Naive B cell (primary cell): ENCODE results near the gene HMOX1. TPM values are rescaled to one million over a fixed set of nuclear protein-coding genes. Genes with fewer than 3 reads are reported as not detected.
A peak's percentile ranks its signal among the peaks of the same experiment; 100 is the strongest.

Experiments used
- ATAC-seq, 2 donors: fragments of 150-1000 bp; cut with Tn5 transposase; 2 replicates each; pipeline ENCODE4 v1.10.0; 2021; ENCODE audit warnings: low read depth in 2 of 2, mild to moderate bottlenecking in 2 of 2, moderate library complexity in 2 of 2
- DNase-seq: peaks from one replicate; pipeline ENCODE4 v3.0.0; 2022
- H3K27ac Mint-ChIP-seq, 6 donors: one replicate each; pipeline ENCODE4 v1.8.0; 2020 to 2022; ENCODE audit warnings: mild to moderate bottlenecking in 6 of 6, mixed read lengths in 6 of 6, moderate library complexity in 5 of 6, inconsistent platforms in 2 of 6
- H3K27me3 Mint-ChIP-seq, 3 donors: one replicate each; pipeline ENCODE4 v1.8.0; 2021 to 2022; ENCODE audit warnings: mixed read lengths in 3 of 3, mild to moderate bottlenecking in 1 of 3
- H3K36me3 Mint-ChIP-seq, 2 donors: one replicate each; pipeline ENCODE4 v1.8.0; 2020 to 2022; ENCODE audit warnings: mixed read lengths in 2 of 2, inconsistent platforms in 1 of 2, mild to moderate bottlenecking in 1 of 2
- H3K4me1 Mint-ChIP-seq, 3 donors: one replicate each; pipeline ENCODE4 v1.8.0; 2020 to 2022; ENCODE audit warnings: mixed read lengths in 3 of 3, inconsistent platforms in 1 of 3, mild to moderate bottlenecking in 1 of 3, moderate library complexity in 1 of 3
- H3K4me3 Mint-ChIP-seq, 8 donors: one replicate each; pipeline ENCODE4 v1.8.0; 2020 to 2022; ENCODE audit warnings: mild to moderate bottlenecking in 8 of 8, mixed read lengths in 8 of 8, moderate library complexity in 8 of 8, inconsistent platforms in 2 of 8
- H3K9me3 Mint-ChIP-seq, 7 donors: one replicate each; pipeline ENCODE4 v1.8.0; 2020 to 2022; ENCODE audit warnings: mixed read lengths in 7 of 7, mild to moderate bottlenecking in 5 of 7, inconsistent platforms in 2 of 7, moderate library complexity in 1 of 7
- polyA plus RNA-seq, 6 donors: library from polyadenylated mRNA; unstranded; fragments of 300-500 nt; fragmentation: Illumina TruSeq; gene quantifications; one replicate each; pipeline ENCODE4 v1.2.3, GENCODE V29; 2021; ENCODE audit warnings: low read depth in 6 of 6

HMOX1 gene
- polyA plus RNA-seq, 6 donors from 2014 or later: 1.2 to 6.3 (median 2.1) TPM

DNA sequence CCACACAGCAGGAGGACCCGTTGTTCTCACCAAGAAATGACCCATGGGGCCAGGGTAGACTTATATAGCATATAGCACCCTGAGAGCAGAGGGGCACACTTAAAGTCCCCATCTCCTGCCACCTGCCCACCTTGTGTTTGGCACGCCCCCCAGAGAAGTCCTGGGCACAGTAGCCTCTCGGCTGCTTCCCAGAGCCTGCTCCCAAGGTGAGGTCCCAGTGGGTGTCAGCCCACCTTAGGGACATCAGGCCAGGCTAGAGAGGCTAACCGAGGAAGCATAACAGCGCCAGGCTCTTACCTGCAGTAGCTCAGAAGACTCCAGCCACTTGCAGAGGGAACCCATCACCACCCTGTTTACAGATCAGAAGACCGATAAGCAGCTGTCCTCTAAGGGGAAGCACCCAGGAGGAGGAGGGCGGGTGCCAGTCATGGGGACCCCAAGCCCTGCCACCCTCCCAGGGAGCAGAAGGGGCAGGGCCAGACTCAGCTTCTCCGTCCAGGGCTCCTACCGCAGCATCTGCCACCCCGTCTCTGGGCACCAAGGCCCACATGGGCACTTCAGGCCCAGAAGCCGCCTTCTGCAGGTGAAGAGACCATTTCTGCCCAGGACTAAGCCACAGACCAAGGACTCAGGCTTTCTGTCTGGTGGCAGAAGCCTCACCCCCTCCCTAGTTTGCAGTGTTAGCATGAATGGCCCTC is 34.9 kb upstream of the HMOX1 start:
- no peak for ATAC-seq
- H3K4me3 Mint-ChIP-seq: no peak overlapping the region

DNA sequence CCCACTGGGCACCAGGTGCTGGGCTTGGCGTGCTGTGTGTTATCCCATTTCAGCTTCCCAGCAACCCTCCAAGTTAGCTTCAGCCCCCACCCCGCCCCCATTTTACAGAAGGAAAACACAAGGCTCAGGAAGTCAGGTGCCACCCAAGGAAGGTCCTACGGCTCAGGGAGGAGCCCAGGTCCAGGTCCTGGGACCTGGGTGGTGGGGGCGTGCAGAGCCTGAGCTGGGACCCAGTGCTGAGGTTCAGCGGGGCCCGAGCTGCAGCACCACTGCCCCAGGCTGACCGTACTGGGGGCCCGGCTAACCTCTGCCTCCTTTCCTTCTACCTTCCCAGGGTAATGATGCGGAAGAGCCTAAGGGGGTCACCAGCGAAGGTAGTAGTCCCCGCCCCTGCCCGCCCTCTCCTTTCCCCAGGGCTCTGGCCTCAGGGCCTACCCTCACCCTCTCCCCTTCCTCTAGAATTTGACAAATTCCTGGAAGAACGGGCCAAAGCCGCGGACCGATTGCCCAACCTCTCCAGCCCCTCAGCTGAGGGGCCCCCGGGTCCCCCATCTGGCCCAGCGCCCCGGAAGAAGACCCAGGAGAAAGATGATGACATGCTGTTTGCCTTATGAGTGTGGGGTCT is 34.2 kb upstream of the HMOX1 start:
- no peak for ATAC-seq
- DNase-seq: no peak
- H3K4me1 Mint-ChIP-seq: peaks cover 12 to 17% (median 15%) of the 10 kb centered on the region in 3 donors
- no peaks in the 10 kb centered on the region for H3K9me3 Mint-ChIP-seq
- no peak overlapping the region for H3K27ac Mint-ChIP-seq
- H3K36me3 Mint-ChIP-seq: no peaks in the 10 kb centered on the region
- H3K27me3 Mint-ChIP-seq: no peaks in the 10 kb centered on the region
- no peak overlapping the region for H3K4me3 Mint-ChIP-seq

More for the DNA sequence above, 34.9 kb upstream of the HMOX1 start:
- H3K27ac Mint-ChIP-seq: peak overlapping the region in 1 of 6 donors; percentile 67
- no peaks in the 10 kb centered on the region for H3K27me3 Mint-ChIP-seq
- no peak for DNase-seq
- peaks cover 5 to 15% (median 8%) of the 10 kb centered on the region in 3 donors for H3K4me1 Mint-ChIP-seq
- no peaks in the 10 kb centered on the region for H3K9me3 Mint-ChIP-seq
- H3K36me3 Mint-ChIP-seq: no peaks in the 10 kb centered on the region

DNA sequence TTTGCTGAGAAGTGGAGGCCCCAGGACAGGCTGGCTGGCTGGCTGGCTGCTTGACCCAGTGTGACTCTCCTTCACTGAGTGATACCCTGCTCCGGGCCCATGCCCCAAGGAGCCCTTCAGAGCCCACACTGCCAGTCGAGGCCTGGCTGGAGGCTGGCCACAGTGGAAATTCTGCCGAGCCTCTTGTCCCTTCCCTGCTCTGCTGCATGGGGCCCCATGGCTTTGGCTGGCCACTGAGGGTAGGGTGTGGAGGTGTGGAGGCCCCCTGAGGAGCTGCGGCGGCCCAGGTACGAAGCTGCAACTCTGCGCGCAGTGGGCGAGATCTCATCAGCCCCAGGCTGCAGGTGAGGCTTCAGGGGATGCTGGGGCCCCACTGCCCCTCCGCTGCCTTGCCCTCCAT is 33.4 kb upstream of the HMOX1 start:
- H3K36me3 Mint-ChIP-seq: no peaks in the 10 kb centered on the region
- H3K9me3 Mint-ChIP-seq: no peaks in the 10 kb centered on the region
- no peak for DNase-seq
- H3K27me3 Mint-ChIP-seq: no peaks in the 10 kb centered on the region
- no peak overlapping the region for H3K4me3 Mint-ChIP-seq
- peaks cover 19 to 24% (median 23%) of the 10 kb centered on the region in 3 donors for H3K4me1 Mint-ChIP-seq
- no peak for ATAC-seq
- H3K27ac Mint-ChIP-seq: no peak overlapping the region

DNA sequence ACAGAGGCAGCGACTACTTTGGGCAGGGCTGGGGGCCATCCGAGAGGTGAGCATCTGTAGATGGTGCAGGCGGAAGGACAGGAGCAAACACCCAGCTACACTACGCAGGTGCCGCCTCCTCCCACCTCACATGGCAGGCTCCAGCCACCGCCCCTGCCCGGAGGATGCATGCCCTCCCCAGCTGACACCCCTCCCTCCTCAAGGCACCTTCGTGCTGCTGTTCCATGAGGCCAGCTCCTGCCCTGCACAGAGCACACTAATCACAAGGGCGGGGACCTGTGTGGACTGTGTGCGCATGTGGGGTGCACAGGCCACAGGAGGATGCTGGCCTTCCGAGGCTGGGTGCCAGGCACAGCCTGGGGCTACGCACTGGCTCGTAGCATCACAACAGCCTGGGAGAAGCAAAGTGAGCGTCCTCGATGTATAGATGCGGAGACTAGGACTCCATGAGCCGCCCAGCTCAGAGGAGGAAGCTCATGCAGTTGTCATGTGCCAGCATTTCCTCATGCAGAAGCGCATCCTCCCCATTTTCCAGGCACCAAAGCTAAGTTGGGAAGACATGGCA is 32.8 kb upstream of the HMOX1 start:
- ATAC-seq (no peak), DNase-seq (no peak)
- Mint-ChIP-seq H3K27me3 (no peaks in the 10 kb centered on the region), H3K36me3 (no peaks in the 10 kb centered on the region), H3K27ac (no peak overlapping the region), H3K9me3 (no peaks in the 10 kb centered on the region), H3K4me1 (peaks cover 26 to 30% (median 29%) of the 10 kb centered on the region in 3 donors), H3K4me3 (no peak overlapping the region)

DNA sequence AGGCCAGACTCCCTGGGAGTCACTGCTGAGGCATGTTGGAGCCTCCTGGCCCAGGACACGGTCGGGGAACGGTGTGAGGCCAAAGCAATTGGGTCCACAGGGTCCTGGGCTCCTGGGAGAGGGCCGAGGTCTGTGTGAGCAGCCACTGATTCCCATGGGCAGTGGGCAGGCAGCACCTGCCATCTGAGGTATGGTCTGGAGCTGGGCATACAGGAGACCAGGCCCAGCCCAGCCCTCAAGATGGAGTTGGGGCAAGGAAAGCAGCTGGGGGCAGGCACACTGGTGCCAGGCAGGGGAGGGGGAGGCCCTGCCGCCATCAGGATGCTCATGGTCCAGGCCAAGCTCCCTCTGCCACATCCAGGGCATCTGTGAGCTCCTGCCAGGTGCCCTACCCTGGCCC is 32.2 kb upstream of the HMOX1 start:
- Mint-ChIP-seq H3K4me1 (peaks cover 30 to 36% (median 33%) of the 10 kb centered on the region in 3 donors), H3K4me3 (no peak overlapping the region), H3K27ac (no peak overlapping the region), H3K36me3 (no peaks in the 10 kb centered on the region), H3K9me3 (no peaks in the 10 kb centered on the region), H3K27me3 (no peaks in the 10 kb centered on the region)
- DNase-seq: no peak
- ATAC-seq: no peak

DNA sequence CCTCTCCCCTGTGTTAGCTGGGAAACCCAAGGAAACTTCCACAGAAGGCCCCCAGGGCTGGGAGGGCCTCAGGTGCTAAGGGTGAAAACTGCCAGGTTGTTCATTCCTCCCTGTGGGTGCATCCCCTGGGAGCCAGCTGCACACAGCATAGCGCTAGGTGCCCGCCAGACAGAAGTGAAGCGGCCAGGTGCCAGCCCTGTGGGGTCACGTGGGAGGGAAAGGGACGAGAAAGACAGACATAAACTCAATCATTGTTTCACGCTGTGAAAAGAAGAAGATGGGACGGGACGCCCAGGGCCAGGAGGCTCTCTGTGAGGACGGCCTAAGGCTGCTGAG is 31.6 kb upstream of the HMOX1 start:
- Mint-ChIP-seq H3K27me3 (no peaks in the 10 kb centered on the region), H3K9me3 (no peaks in the 10 kb centered on the region), H3K36me3 (no peaks in the 10 kb centered on the region), H3K4me3 (peak overlapping the region in 3 of 8 donors; percentile 25 to 42 (median 31)), H3K4me1 (peaks cover 30 to 42% (median 33%) of the 10 kb centered on the region in 3 donors), H3K27ac (peak overlapping the region in 2 of 6 donors; percentile 78 to 97)
- DNase-seq: no peak
- no peak for ATAC-seq

DNA sequence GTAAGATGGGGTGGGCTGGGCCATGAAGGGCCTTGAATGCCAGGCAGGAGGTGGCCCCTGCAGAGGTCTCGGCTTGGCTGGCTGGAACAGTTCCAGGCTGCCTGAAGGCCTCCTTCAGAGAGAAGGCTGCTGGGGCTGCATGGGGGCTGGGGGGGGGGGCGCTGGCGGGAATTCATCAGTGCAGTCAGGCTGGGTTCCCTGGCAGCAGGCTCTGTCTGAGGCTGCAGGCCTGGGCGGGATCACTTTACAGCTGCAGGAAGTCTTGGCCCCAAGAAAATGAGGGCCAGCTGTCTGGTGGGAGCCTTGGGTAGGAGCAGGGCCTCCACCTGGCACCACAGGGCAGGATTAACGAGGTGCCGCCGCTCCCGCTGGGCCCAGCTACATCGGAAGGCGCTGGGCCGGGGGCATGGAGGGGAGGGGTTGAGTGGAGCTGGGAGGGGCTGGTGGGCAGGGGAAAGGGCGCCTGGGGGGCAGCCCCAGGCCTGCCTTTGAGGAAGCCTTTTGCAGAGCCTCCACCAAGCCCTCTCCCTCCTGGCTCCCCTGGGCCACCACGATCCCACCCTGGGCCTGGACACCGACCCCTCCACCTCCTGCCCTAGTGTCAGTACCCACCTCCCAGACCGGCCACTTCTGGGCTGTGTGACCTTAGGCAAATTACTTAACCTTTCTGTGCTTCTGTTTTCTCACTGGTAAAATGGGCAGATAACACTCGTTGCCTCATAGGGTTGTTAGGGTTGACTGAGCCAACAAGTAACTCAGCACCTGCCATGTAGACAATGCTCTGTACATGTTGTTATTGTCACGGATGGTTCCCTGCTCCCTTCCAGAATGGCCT is 31.0 kb upstream of the HMOX1 start:
- H3K9me3 Mint-ChIP-seq: no peaks in the 10 kb centered on the region
- no peaks in the 10 kb centered on the region for H3K27me3 Mint-ChIP-seq
- H3K4me3 Mint-ChIP-seq: peak overlapping the region in 5 of 8 donors; percentile 22 to 87 (median 42)
- no peak for ATAC-seq
- peak overlapping the region in 5 of 6 donors; percentile 27 to 100 (median 84) for H3K27ac Mint-ChIP-seq
- DNase-seq: no peak
- H3K36me3 Mint-ChIP-seq: no peaks in the 10 kb centered on the region
- H3K4me1 Mint-ChIP-seq: peaks cover 30 to 47% (median 34%) of the 10 kb centered on the region in 3 donors

DNA sequence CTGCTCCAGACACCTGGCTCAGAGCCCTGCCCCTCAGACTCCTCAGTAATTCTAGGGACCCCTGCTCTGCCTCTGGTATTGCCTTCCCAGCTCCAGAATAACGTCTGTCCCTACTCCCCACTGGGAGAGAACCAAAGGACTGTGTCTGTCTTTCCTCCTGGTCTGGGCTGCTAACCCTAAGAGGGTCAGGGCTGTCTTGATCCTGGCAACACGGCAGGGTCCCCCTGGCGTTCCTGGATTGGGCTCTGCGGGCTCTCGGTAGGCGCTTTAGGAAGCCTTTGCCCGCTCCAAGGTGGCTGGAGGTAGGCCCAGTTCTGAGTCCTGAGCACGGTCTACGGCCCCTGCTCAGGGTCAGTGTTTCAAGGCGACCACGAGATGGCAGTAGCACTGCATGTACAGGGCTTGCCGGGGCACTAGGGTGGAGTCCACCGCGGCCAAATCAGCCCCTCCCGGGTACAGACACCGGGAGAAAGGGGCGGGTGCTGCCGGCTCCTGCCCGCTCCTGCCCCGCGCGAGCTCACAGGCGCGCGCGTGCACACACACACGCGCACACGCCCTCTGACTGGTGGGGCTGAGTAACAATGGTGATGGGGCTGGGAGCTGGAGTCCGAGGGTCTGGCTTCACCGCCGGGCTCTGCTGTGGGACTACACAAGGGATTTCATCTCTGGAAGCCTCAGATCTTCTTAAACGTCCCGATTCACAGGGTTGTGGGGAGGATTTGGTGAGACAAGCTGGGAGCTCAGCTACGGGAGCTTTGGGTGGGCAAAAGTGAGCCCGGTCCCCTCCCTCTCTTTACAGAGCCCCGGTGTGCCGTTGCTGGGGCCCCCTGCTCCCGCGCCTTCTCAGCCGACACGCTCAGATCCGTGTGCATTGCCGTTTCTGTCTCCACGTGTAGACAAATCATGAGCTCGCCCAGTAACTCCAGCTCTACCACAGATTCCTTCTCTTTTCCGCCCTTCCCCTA is 30.1 kb upstream of the HMOX1 start:
- H3K9me3 Mint-ChIP-seq: peaks cover 0 to 3% (median 0%) of the 10 kb centered on the region in 7 donors
- H3K27ac Mint-ChIP-seq: peak overlapping the region; percentile 97 to 100 (median 98)
- H3K4me1 Mint-ChIP-seq: peaks cover 34 to 56% (median 43%) of the 10 kb centered on the region in 3 donors
- peak; percentile 83 for DNase-seq
- no peaks in the 10 kb centered on the region for H3K27me3 Mint-ChIP-seq
- peak overlapping the region; percentile 78 to 94 (median 90) for H3K4me3 Mint-ChIP-seq
- ATAC-seq: peak; percentile 58 to 72
- no peaks in the 10 kb centered on the region for H3K36me3 Mint-ChIP-seq

DNA sequence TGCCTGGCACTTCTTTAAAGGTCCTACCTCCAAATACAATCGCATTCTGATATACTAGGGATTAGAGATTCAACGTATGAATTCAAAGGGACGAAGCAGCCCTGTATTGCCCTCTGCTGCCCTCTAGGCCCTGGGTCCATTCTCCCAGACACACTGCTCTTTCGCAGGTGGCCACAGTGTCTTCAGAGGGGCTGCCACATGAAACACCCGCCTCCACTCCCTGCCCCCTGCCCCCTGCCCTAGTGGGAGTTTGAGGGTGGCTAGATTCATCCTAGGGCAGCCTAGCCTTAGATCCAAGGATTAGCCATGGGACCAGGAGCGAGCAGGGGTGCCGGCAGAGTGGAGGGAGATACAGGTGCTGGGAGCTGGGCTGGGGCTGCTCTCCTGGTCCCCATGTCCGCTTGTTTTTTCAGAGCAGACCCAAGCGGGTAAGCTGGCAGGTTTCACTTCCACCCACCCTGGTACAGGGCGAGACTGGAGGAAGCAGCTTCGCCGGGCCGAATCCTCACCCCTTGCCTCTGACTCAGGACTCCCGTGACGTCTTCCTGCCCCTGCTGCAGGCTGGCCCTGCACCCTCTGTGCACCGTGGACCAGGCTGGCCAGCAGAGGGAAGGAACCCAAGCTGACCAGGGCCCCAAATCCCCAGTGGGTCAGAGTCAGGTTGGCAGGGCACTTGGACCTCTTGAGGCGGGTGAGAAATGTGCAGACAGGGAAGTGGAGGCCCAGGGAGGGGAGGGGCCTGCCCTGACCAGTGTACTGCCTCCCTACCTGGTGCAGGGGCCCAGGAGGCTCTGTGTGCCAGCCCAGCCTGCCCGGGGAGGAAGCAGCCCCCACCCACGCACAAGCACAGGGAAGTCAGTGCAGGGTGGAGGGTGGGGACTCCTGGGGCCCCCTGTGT is 28.4 kb upstream of the HMOX1 start:
- H3K36me3 Mint-ChIP-seq: no peaks in the 10 kb centered on the region
- peak; percentile 78 to 80 for ATAC-seq
- peaks cover 36 to 66% (median 52%) of the 10 kb centered on the region in 3 donors for H3K4me1 Mint-ChIP-seq
- peak overlapping the region; percentile 97 to 100 (median 98) for H3K27ac Mint-ChIP-seq
- no peaks in the 10 kb centered on the region for H3K27me3 Mint-ChIP-seq
- peaks cover 0 to 3% (median 0%) of the 10 kb centered on the region in 7 donors for H3K9me3 Mint-ChIP-seq
- peak overlapping the region; percentile 78 to 94 (median 90) for H3K4me3 Mint-ChIP-seq
- DNase-seq: peak; percentile 91

DNA sequence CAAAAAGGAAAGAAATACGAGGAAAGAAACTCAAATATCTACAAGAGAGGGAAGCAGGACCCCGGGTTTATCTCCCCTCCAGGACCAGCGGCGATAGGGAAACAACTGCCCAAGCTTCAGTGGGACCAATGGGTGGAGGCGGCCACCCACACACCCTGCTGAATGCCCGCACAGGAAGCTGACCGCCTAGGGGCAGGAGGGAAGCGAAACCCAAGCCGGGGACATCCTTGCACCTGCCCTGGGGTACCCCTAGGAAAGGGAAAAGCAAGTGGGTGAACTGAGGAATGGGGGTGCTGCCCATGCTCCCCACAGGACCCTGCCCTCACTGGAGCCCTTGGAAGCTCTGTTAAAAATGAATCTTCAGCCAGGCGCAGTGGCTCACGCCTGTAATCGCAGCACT is 27.6 kb upstream of the HMOX1 start:
- peak; percentile 27 for DNase-seq
- peak overlapping the region; percentile 36 to 100 (median 98) for H3K27ac Mint-ChIP-seq
- H3K4me3 Mint-ChIP-seq: peak overlapping the region in 7 of 8 donors; percentile 77 to 94 (median 87)
- no peaks in the 10 kb centered on the region for H3K36me3 Mint-ChIP-seq
- no peaks in the 10 kb centered on the region for H3K27me3 Mint-ChIP-seq
- ATAC-seq: no peak
- H3K4me1 Mint-ChIP-seq: peaks cover 40 to 69% (median 52%) of the 10 kb centered on the region in 3 donors
- H3K9me3 Mint-ChIP-seq: peaks cover 0 to 4% (median 0%) of the 10 kb centered on the region in 7 donors

DNA sequence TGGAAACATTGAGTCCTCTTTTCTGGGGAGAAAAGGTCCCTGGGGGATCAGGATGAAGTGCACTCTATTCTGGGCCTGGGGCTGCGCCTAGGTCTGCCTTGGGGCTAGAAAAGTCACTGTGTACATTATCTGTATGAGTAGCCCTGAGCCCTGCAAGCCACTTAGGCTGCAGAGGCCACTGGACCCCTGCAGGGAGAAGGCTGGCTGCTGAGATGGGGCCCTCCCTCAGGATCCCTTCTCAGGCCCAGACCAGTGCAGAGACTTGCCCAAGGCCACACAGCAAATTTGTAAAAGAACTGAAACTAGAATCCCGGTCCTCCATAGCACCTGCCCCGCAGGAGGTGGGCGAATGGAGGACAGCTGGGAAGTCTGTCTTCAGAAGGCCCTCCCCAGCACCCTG is 26.8 kb upstream of the HMOX1 start:
- Mint-ChIP-seq H3K27ac (peak overlapping the region in 3 of 6 donors; percentile 57 to 100 (median 97)), H3K9me3 (peaks cover 0 to 4% (median 0%) of the 10 kb centered on the region in 7 donors), H3K4me1 (peaks cover 40 to 73% (median 52%) of the 10 kb centered on the region in 3 donors), H3K36me3 (no peaks in the 10 kb centered on the region), H3K4me3 (peak overlapping the region in 2 of 8 donors; percentile 32 to 74), H3K27me3 (no peaks in the 10 kb centered on the region)
- ATAC-seq: no peak
- no peak for DNase-seq
